Measurements from ENCODE around the gene ECM2.

Gene ECM2

GRCh38 chr9:92482329-92482728, 53.5 kb downstream of the ECM2 start, which contains the start of gene ASPN:
TSS of gene ASPN (minus strand) at chr9:92482506.
- TF ChIP-seq GATA1 (IDR thresholded peaks at IDR 0.05; ENCODE audit: low read depth, low read length) = no peak
- TF ChIP-seq POLR2A (IDR thresholded peaks at IDR 0.05; ENCODE audit: low read length) = no peak
- DNase-seq = peak in 1 of 2 experiments; percentile 7

- TF ChIP-seq POLR2A (IDR thresholded peaks at IDR 0.05; ENCODE audit: low read length) = no peak
- no peak for TF ChIP-seq GATA1 (IDR thresholded peaks at IDR 0.05; ENCODE audit: low read depth, low read length)
- DNase-seq = no peak
Observed at GRCh38 chr9:92480986-92481633, 54.7 kb downstream of the ECM2 start.

- no peak for DNase-seq
- TF ChIP-seq GATA1 (IDR thresholded peaks at IDR 0.05; ENCODE audit: low read depth, low read length) (no peak), POLR2A (IDR thresholded peaks at IDR 0.05; ENCODE audit: low read length) (no peak)
Observed at GRCh38 chr9:92480291-92480771, 55.5 kb downstream of the ECM2 start.

GRCh38 chr9:92479346-92479745, 56.4 kb downstream of the ECM2 start:
- no peak for TF ChIP-seq POLR2A (IDR thresholded peaks at IDR 0.05; ENCODE audit: low read length)
- TF ChIP-seq GATA1 (IDR thresholded peaks at IDR 0.05; ENCODE audit: low read depth, low read length) = no peak
- no peak for DNase-seq

- TF ChIP-seq POLR2A (IDR thresholded peaks at IDR 0.05; ENCODE audit: low read length) (no peak), GATA1 (IDR thresholded peaks at IDR 0.05; ENCODE audit: low read depth, low read length) (no peak)
- DNase-seq = no peak
Observed at GRCh38 chr9:92478783-92479182, 57.0 kb downstream of the ECM2 start.

GRCh38 chr9:92476962-92477361, 58.8 kb downstream of the ECM2 start:
- no peak for TF ChIP-seq GATA1 (IDR thresholded peaks at IDR 0.05; ENCODE audit: low read depth, low read length)
- no peak for TF ChIP-seq POLR2A (IDR thresholded peaks at IDR 0.05; ENCODE audit: low read length)
- no peak for DNase-seq

- TF ChIP-seq GATA1 (IDR thresholded peaks at IDR 0.05; ENCODE audit: low read depth, low read length) (no peak), POLR2A (IDR thresholded peaks at IDR 0.05; ENCODE audit: low read length) (no peak)
- no peak for DNase-seq
Observed at GRCh38 chr9:92474587-92474986, 61.2 kb downstream of the ECM2 start.

- DNase-seq = no peak
- TF ChIP-seq POLR2A (IDR thresholded peaks at IDR 0.05; ENCODE audit: low read length) = no peak
- no peak for TF ChIP-seq GATA1 (IDR thresholded peaks at IDR 0.05; ENCODE audit: low read depth, low read length)
Observed at GRCh38 chr9:92468206-92468605, 67.6 kb downstream of the ECM2 start.

GRCh38 chr9:92467511-92467910, 68.3 kb downstream of the ECM2 start:
- TF ChIP-seq POLR2A (IDR thresholded peaks at IDR 0.05; ENCODE audit: low read length) (no peak), GATA1 (IDR thresholded peaks at IDR 0.05; ENCODE audit: low read depth, low read length) (no peak)
- no peak for DNase-seq

GRCh38 chr9:92467041-92467440, 68.7 kb downstream of the ECM2 start:
- TF ChIP-seq GATA1 (IDR thresholded peaks at IDR 0.05; ENCODE audit: low read depth, low read length) (no peak), POLR2A (IDR thresholded peaks at IDR 0.05; ENCODE audit: low read length) (no peak)
- no peak for DNase-seq

GRCh38 chr9:92463984-92464383, 71.8 kb downstream of the ECM2 start:
- no peak for DNase-seq
- TF ChIP-seq POLR2A (IDR thresholded peaks at IDR 0.05; ENCODE audit: low read length) (no peak), GATA1 (IDR thresholded peaks at IDR 0.05; ENCODE audit: low read depth, low read length) (no peak)

GRCh38 chr9:92463387-92463786, 72.4 kb downstream of the ECM2 start:
- TF ChIP-seq GATA1 (IDR thresholded peaks at IDR 0.05; ENCODE audit: low read depth, low read length) = no peak
- no peak for TF ChIP-seq POLR2A (IDR thresholded peaks at IDR 0.05; ENCODE audit: low read length)

GRCh38 chr9:92457576-92457975, 78.2 kb downstream of the ECM2 start:
- no peak for DNase-seq
- TF ChIP-seq POLR2A (IDR thresholded peaks at IDR 0.05; ENCODE audit: low read length) (no peak), GATA1 (IDR thresholded peaks at IDR 0.05; ENCODE audit: low read depth, low read length) (no peak)

More at GRCh38 chr9:92463387-92463786, 72.4 kb downstream of the ECM2 start:
- no peak for DNase-seq

- TF ChIP-seq POLR2A (IDR thresholded peaks at IDR 0.05; ENCODE audit: low read length) (no peak), GATA1 (IDR thresholded peaks at IDR 0.05; ENCODE audit: low read depth, low read length) (no peak)
- peak; percentile 7 to 8 for DNase-seq
Observed at GRCh38 chr9:92455217-92455616, 80.6 kb downstream of the ECM2 start.

- TF ChIP-seq POLR2A (IDR thresholded peaks at IDR 0.05; ENCODE audit: low read length) (no peak), GATA1 (IDR thresholded peaks at IDR 0.05; ENCODE audit: low read depth, low read length) (no peak)
- DNase-seq = no peak
Observed at GRCh38 chr9:92446536-92446935, 89.3 kb downstream of the ECM2 start.
